Effector CD4-positive, alpha-beta T cell (primary cell): ENCODE results near the gene MYO1G.

Experiments
- DNase-seq: peaks from one replicate; pipeline ENCODE4 v3.0.0-alpha.2; 2020

Gene MYO1G

GRCh38 chr7:44980393-44981034 lies 1.7 kb upstream of the MYO1G start:
- DNase-seq, result peak; percentile 64

GRCh38 chr7:44979481-44980392 lies 922 bp upstream of the MYO1G start:
- no peak for DNase-seq

DNA sequence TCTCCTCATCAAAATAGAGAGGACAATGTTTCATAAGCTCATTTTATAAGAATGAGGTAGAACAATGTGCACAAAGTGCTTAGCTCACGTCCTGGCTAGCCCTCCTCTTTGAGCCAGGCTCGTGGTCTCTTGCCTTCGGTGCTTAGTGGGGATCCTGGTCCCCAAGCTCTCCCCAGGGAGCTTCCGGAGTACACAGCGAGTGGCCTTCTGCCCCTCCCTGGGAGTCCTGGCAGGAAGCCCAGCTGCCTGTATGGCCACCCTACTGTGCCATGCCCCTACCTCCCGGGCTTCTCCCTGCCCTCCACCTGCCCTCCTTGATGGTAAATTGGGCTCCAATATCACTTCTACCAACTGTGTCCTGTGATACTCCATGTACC lies 868 bp downstream of the MYO1G start:
- DNase-seq, result no peak

DNA sequence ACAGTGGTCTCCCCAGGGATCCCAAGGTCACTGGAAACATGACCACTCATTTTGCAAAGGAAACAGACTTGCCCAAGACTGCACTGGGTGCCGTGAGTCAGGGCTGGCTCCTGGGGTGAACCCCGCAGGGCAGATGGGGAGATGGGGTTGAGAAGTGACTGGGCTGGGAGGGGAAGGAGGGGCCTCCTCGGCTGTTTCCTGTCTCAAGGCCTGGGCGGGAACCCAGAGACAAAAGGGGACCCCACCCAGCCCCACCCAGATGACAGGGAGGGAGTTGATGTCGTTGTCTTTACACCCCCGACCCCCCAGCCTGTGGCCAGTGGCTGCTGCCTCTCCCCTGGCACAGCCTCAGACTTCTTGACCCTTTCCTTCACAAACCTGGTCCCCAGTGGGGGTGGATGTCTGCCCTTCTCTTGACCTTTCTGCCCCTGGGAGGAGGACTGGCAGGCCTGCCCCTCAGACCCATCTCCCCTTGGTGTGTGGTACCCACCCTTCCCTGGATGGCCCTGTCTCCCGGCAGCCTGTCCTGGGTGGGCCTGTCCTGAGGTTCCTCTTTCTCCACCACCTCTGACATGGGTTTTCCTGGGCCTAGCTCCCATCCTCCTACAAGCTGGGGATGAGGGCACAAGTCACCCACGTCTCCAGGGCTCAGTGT lies 1.4 kb downstream of the MYO1G start:
- peak; percentile 64 for DNase-seq

DNA sequence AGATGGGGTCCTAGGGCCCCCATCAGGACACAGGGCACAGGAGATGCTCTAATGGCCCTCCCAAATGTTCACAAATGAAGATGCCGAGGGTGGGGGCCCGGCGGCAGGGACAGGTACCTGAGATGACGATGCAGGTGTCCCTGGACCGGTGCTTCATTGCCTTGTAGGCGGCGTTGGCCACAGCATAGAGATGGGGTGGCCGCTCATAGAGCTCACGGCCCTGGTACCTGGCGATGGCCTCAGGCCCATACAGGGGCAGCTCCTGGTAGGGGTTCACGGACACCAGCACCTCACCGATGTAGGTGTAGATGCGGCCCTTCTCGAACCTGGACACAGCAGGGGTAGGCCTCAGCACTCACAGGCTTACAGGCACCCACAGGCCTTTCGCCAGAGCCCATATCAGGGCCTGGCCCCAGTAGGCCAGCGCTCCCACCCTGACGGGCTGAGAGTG lies 2.0 kb downstream of the MYO1G start:
- no peak for DNase-seq

GRCh38 chr7:44976040-44976745 lies 2.6 kb downstream of the MYO1G start:
- no peak for DNase-seq

GRCh38 chr7:44975331-44976039 lies 3.3 kb downstream of the MYO1G start:
- DNase-seq, result no peak

- no peak for DNase-seq
Measured at GRCh38 chr7:44974549-44974948, 4.3 kb downstream of the MYO1G start.

DNA sequence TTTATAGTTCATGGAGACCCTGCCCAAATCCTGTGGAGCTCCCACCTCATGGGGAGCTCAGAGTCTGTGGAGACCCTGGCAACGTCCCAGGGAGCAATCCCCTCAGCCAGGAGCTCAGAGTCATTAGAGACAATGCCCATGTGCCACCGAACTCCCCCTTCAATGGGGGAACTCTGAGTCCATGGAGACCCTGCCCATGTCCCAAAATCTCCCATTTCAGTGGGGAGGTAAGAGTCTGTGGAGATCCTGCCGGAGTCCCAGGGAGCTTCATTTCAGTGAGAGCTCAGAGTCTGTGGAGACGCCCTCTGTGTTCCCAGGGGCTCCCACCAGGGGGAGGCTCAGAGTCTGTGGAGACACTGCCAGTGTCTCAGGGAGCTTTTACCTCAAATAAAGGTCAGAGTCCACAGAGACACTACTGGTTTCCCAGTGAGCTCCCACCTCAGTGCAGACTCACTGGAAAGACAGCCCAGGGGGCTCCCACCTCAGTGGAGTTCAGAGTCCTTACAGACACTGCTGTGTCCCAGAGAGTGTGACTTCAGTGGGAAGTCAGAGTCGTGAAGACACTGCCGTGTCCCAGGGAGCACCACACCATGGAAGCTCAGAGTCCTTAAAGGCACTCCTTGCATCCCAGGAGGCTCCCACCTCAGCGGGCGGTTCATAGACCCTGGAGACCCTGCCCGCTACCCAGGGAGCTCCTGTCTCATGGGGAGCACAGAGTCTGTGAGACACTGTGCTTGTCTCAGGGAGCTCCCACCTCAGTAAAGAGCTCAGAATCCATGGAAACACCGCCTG lies 5.0 kb downstream of the MYO1G start:
- DNase-seq, result peak; percentile 60

- DNase-seq, result no peak
Measured at GRCh38 chr7:44972562-44972961, 6.3 kb downstream of the MYO1G start.

DNA sequence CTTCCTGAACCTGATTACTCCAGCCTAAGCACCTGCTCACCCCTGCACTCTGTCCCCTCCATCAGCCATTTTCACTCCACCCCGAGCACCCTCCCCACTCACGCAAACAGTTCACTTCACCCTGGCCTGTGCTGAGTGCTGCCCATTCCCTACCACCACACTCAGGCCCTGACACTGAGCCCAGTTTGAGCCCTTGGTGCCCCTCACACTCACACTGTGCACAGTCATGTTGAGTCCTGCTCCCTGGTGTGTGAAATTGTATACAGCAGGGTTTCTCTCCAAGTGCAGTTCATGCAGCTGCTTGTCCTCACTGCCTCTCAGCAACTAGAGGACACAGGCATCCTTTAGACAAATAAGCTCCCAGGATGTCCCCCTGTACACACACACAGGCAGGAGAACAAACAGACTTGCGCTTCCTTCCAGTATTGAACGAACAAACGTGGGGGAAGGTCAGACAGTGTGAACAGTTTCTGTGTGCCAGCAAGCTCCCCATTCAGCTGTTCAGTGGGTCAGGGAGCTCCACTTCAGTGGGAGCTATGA lies 6.8 kb downstream of the MYO1G start:
- DNase-seq, result no peak

- no peak for DNase-seq
Measured at GRCh38 chr7:44971188-44971901, 7.5 kb downstream of the MYO1G start.

GRCh38 chr7:44970523-44971051 lies 8.2 kb downstream of the MYO1G start:
- no peak for DNase-seq

- no peak for DNase-seq
Measured at GRCh38 chr7:44969701-44970522, 8.9 kb downstream of the MYO1G start.

- no peak for DNase-seq
Measured at GRCh38 chr7:44969049-44969700, 9.6 kb downstream of the MYO1G start.

GRCh38 chr7:44967571-44968446 lies 11.0 kb downstream of the MYO1G start:
- no peak for DNase-seq

GRCh38 chr7:44966731-44967538 lies 11.9 kb downstream of the MYO1G start:
- no peak for DNase-seq
